Stimulated activated CD4-positive, alpha-beta T cell treated with anti-CD3 and anti-CD28 coated beads, Interleukin-1b, Interleukin-23, amount 100 ng/mL, for 24 hours (primary cell): ENCODE measurements around the gene ASPN.

ENCODE experiments used
- DNase-seq, 4 experiments: peaks; one replicate each; pipeline ENCODE4 v3.0.0-alpha.2; 2020; ENCODE audit warnings: low read depth in 4 of 4, low spot score in 1 of 4

The ASPN gene

GRCh38 chr9:92482329-92482728, at the start of gene ASPN:
TSS of gene ASPN (minus strand) at chr9:92482506.
- no peak for DNase-seq

- DNase-seq, result no peak
Measured at GRCh38 chr9:92530893-92531292, 48.6 kb upstream of the ASPN start.

GRCh38 chr9:92529124-92529523, 46.8 kb upstream of the ASPN start:
- DNase-seq, result no peak

GRCh38 chr9:92528522-92528849, 46.2 kb upstream of the ASPN start:
- no peak for DNase-seq

GRCh38 chr9:92527832-92528521, 45.7 kb upstream of the ASPN start:
- DNase-seq, result no peak

GRCh38 chr9:92527291-92527828, 45.1 kb upstream of the ASPN start:
- DNase-seq, result no peak

- DNase-seq, result no peak
Measured at GRCh38 chr9:92525306-92525705, 43.0 kb upstream of the ASPN start.

GRCh38 chr9:92524881-92525280, 42.6 kb upstream of the ASPN start:
- DNase-seq, result no peak

- DNase-seq, result no peak
Measured at GRCh38 chr9:92522983-92523970, 41.0 kb upstream of the ASPN start.

- no peak for DNase-seq
Measured at GRCh38 chr9:92520837-92521236, 38.5 kb upstream of the ASPN start.

- no peak for DNase-seq
Measured at GRCh38 chr9:92518199-92518598, 35.9 kb upstream of the ASPN start.

GRCh38 chr9:92517046-92517445, 34.7 kb upstream of the ASPN start:
- no peak for DNase-seq

- no peak for DNase-seq
Measured at GRCh38 chr9:92516521-92516920, 34.2 kb upstream of the ASPN start.

- DNase-seq, result no peak
Measured at GRCh38 chr9:92514635-92515034, 32.3 kb upstream of the ASPN start.

- no peak for DNase-seq
Measured at GRCh38 chr9:92513349-92513748, 31.0 kb upstream of the ASPN start.

GRCh38 chr9:92512622-92513021, 30.3 kb upstream of the ASPN start:
- no peak for DNase-seq

- no peak for DNase-seq
Measured at GRCh38 chr9:92510747-92511146, 28.4 kb upstream of the ASPN start.

GRCh38 chr9:92509050-92509449, 26.7 kb upstream of the ASPN start:
- no peak for DNase-seq

GRCh38 chr9:92508018-92508820, 25.9 kb upstream of the ASPN start:
- no peak for DNase-seq

- no peak for DNase-seq
Measured at GRCh38 chr9:92507496-92507895, 25.2 kb upstream of the ASPN start.

GRCh38 chr9:92507005-92507404, 24.7 kb upstream of the ASPN start:
- no peak for DNase-seq
